ENCODE results near the gene SNTB2. TPM values are rescaled to one million over a fixed set of nuclear protein-coding genes. Genes with fewer than 3 reads are reported as not detected.

SNTB2 gene
- polyA plus RNA-seq, 3 donors: 1.2 to 6.0 (median 5.0) TPM

DNA sequence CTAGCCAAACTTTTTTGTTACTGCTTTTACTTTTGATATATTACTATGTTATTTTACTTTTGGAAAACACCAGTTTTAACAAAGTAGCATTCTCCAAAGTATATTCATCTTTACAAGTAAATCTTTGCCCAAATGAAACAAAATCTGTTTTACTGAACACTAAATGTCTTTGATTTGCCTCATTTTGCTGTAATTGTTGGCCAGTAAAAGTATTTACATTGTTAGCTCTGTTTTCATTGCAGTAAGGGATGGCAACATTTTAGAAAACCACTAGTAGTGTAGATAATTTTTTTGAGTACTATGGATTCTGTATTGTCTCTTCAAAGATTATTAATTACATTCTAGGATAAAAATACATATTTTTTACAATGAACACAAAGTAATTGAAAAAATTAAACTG, 10.6 kb downstream of the SNTB2 start:
- no peaks in the 10 kb centered on the region for H3K4me1 ChIP-seq (ENCODE audit: control insufficient read depth in 1 of 2, insufficient read depth in 2 of 2, low read length in 2 of 2)
- no peaks in the 10 kb centered on the region for H3K36me3 ChIP-seq (replicated peaks in 1 of 2; ENCODE audit: control insufficient read depth in 1 of 2, insufficient read depth in 2 of 2, low read length in 2 of 2)
- peaks cover 5 to 9% of the 10 kb centered on the region in 2 donors for H3K27me3 ChIP-seq (ENCODE audit: control insufficient read depth in 2 of 2, insufficient read depth in 2 of 2, low read length in 2 of 2)
- no peak overlapping the region for H3K27ac Mint-ChIP-seq
- no peaks in the 10 kb centered on the region for H3K9me3 Mint-ChIP-seq
- no peaks in the 10 kb centered on the region for H3K36me3 Mint-ChIP-seq
- TF ChIP-seq, protein P1, sequence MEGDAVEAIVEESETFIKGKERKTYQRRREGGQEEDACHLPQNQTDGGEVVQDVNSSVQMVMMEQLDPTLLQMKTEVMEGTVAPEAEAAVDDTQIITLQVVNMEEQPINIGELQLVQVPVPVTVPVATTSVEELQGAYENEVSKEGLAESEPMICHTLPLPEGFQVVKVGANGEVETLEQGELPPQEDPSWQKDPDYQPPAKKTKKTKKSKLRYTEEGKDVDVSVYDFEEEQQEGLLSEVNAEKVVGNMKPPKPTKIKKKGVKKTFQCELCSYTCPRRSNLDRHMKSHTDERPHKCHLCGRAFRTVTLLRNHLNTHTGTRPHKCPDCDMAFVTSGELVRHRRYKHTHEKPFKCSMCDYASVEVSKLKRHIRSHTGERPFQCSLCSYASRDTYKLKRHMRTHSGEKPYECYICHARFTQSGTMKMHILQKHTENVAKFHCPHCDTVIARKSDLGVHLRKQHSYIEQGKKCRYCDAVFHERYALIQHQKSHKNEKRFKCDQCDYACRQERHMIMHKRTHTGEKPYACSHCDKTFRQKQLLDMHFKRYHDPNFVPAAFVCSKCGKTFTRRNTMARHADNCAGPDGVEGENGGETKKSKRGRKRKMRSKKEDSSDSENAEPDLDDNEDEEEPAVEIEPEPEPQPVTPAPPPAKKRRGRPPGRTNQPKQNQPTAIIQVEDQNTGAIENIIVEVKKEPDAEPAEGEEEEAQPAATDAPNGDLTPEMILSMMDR (IDR thresholded peaks at IDR 0.05): no peak
- H3K79me2 ChIP-seq (ENCODE audit: insufficient read depth, low read length): no peaks in the 10 kb centered on the region
- H3K4me3 Mint-ChIP-seq: no peak overlapping the region
- H3K27ac ChIP-seq (ENCODE audit: low read depth in 1 of 2, low read length in 2 of 2): no peak overlapping the region
- H2AFZ ChIP-seq (ENCODE audit: insufficient read depth, low read depth, low read length, poor library complexity, severe bottlenecking): no peak overlapping the region
- peaks cover 44% of the 10 kb centered on the region for H4K20me1 ChIP-seq (ENCODE audit: insufficient read depth, low read length)
- peaks cover 5% of the 10 kb centered on the region for H3K4me1 Mint-ChIP-seq
- H3K4me3 ChIP-seq (replicated peaks in 1 of 3; ENCODE audit: low read depth in 2 of 3, low read length in 3 of 3): no peak overlapping the region
- intact Hi-C loops (cut with micrococcal nuclease): no loop called here
- H3K9me3 ChIP-seq (replicated peaks in 1 of 2; ENCODE audit: control insufficient read depth in 1 of 2, insufficient read depth in 1 of 2, low read length in 2 of 2): no peaks in the 10 kb centered on the region
- no peak for DNase-seq
- no peak overlapping the region for H3K9ac ChIP-seq (ENCODE audit: insufficient read depth, low read length, poor library complexity, severe bottlenecking)
- peaks cover 7 to 36% (median 16%) of the 10 kb centered on the region in 3 donors for H3K27me3 Mint-ChIP-seq (ENCODE audit: low read depth in 3 of 3)
- H3K4me2 ChIP-seq (replicated peaks; ENCODE audit: extremely low read depth, low read length, poor library complexity, severe bottlenecking): no peak overlapping the region

- no peak overlapping the region for H3K4me2 ChIP-seq (replicated peaks; ENCODE audit: extremely low read depth, low read length, poor library complexity, severe bottlenecking)
- H3K4me3 Mint-ChIP-seq: no peak overlapping the region
- no CpG with 5 or more reads among the region's 7 CpGs for WGBS (ENCODE audit: insufficient coverage)
- peaks cover 10% of the 10 kb centered on the region for H3K4me1 Mint-ChIP-seq
- no peak overlapping the region for H3K4me3 ChIP-seq (replicated peaks in 1 of 3; ENCODE audit: low read depth in 2 of 3, low read length in 3 of 3)
- DNase-seq: no peak
- H3K4me1 ChIP-seq (ENCODE audit: control insufficient read depth in 1 of 2, insufficient read depth in 2 of 2, low read length in 2 of 2): no peaks in the 10 kb centered on the region
- H3K79me2 ChIP-seq (ENCODE audit: insufficient read depth, low read length): no peaks in the 10 kb centered on the region
- TF ChIP-seq, protein P1 (IDR thresholded peaks at IDR 0.05): no peak
- no peak overlapping the region for H3K9ac ChIP-seq (ENCODE audit: insufficient read depth, low read length, poor library complexity, severe bottlenecking)
- H4K20me1 ChIP-seq (ENCODE audit: insufficient read depth, low read length): peaks cover 36% of the 10 kb centered on the region
- no peaks in the 10 kb centered on the region for H3K9me3 Mint-ChIP-seq
- H3K36me3 Mint-ChIP-seq: no peaks in the 10 kb centered on the region
- H3K27me3 ChIP-seq (ENCODE audit: control insufficient read depth in 2 of 2, insufficient read depth in 2 of 2, low read length in 2 of 2): peaks cover 4 to 5% of the 10 kb centered on the region in 2 donors
- no peaks in the 10 kb centered on the region for H3K9me3 ChIP-seq (replicated peaks in 1 of 2; ENCODE audit: control insufficient read depth in 1 of 2, insufficient read depth in 1 of 2, low read length in 2 of 2)
- intact Hi-C loops (cut with micrococcal nuclease): no loop called here
- no peak overlapping the region for H2AFZ ChIP-seq (ENCODE audit: insufficient read depth, low read depth, low read length, poor library complexity, severe bottlenecking)
- peaks cover 7 to 28% (median 13%) of the 10 kb centered on the region in 3 donors for H3K27me3 Mint-ChIP-seq (ENCODE audit: low read depth in 3 of 3)
- H3K36me3 ChIP-seq (replicated peaks in 1 of 2; ENCODE audit: control insufficient read depth in 1 of 2, insufficient read depth in 2 of 2, low read length in 2 of 2): no peaks in the 10 kb centered on the region
- H3K27ac Mint-ChIP-seq: no peak overlapping the region
- H3K27ac ChIP-seq (ENCODE audit: low read depth in 1 of 2, low read length in 2 of 2): no peak overlapping the region
These were observed 12.4 kb downstream of the SNTB2 start for GRCh38 chr16:69199382-69199781.
